OCI-LY7 (cell line): Measurements from ENCODE around the gene SNAPC4. TPM values are rescaled to one million over a fixed set of nuclear protein-coding genes. Genes with fewer than 3 reads are reported as not detected.

ENCODE experiments used
- BruUV-seq: library from RNA; stranded (reverse); fragments of 400-500 nt; replicated peaks from 2 replicates; lab custom pipeline; 2021; lab: Mats Ljungman, UMichigan
- CTCF ChIA-PET: fragments of 300-600 bp; sonication (Branson Sonifier 250); formaldehyde crosslinking; loops from one replicate; lab custom pipeline; 2022; ENCODE audit warnings: antibody characterized with exemption; ENCODE audit not compliant: unreplicated experiment; lab: Charles Lee
- POLR2A ChIA-PET: fragments of 300-600 bp; sonication (Branson Sonifier 250); formaldehyde crosslinking; loops from one replicate; lab custom pipeline; 2022; ENCODE audit warnings: antibody characterized with exemption; lab: Charles Lee
- DNase-seq: peaks from one replicate; pipeline ENCODE4 v3.0.0-alpha.2; 2015; ENCODE audit warnings: low spot score
- H2AFZ ChIP-seq: fragments of 200-600 bp; sonication (generic), shearing (Covaris generic); 2 replicates; pipeline ENCODE4 v1.6.1; 2014; ENCODE audit warnings: mild to moderate bottlenecking, antibody characterized with exemption, low read length, moderate library complexity
- H3K27ac ChIP-seq: fragments of 200-600 bp; sonication (generic); 2 replicates; pipeline ENCODE4 v1.5.1; 2014; ENCODE audit warnings: mixed run types, low read depth, mild to moderate bottlenecking, moderate library complexity, low read length, inconsistent platforms; ENCODE audit not compliant: poor library complexity, severe bottlenecking
- H3K36me3 ChIP-seq: fragments of 200-600 bp; sonication (generic); 2 replicates; pipeline ENCODE4 v1.6.1; 2014; ENCODE audit warnings: mild to moderate bottlenecking, antibody characterized with exemption, low read length, moderate library complexity, mixed read lengths; ENCODE audit not compliant: insufficient read depth
- H3K4me1 ChIP-seq: fragments of 200-600 bp; sonication (generic); 2 replicates; pipeline ENCODE4 v1.5.1; 2014; ENCODE audit warnings: mild to moderate bottlenecking, low read length; ENCODE audit not compliant: insufficient read depth, poor library complexity, severe bottlenecking
- H3K4me2 ChIP-seq: fragments of 200-600 bp; sonication (generic); 2 replicates; pipeline ENCODE4 v1.6.1; 2014; ENCODE audit warnings: mild to moderate bottlenecking, low read length
- H3K4me3 ChIP-seq: fragments of 200-600 bp; sonication (generic); 2 replicates; pipeline ENCODE4 v1.5.1; 2014; ENCODE audit warnings: mild to moderate bottlenecking, low read depth, low read length; ENCODE audit not compliant: poor library complexity, severe bottlenecking
- H3K79me2 ChIP-seq: fragments of 200-600 bp; sonication (generic); 2 replicates; pipeline ENCODE4 v1.6.1; 2016; ENCODE audit warnings: low read depth, mild to moderate bottlenecking, low read length, moderate library complexity, mixed read lengths; ENCODE audit not compliant: insufficient read depth
- H3K9me2 ChIP-seq: fragments of 200-600 bp; sonication (generic); 2 replicates; pipeline ENCODE4 v1.6.1; 2016; ENCODE audit warnings: mild to moderate bottlenecking, low read length, mixed read lengths; ENCODE audit not compliant: insufficient read depth
- H3K9me3 ChIP-seq: fragments of 200-600 bp; sonication (generic); 2 replicates; pipeline ENCODE4 v1.6.1; 2014; ENCODE audit warnings: mild to moderate bottlenecking, mixed run types, low read length, mixed read lengths
- H4K20me1 ChIP-seq: fragments of 200-600 bp; sonication (generic); 2 replicates; pipeline ENCODE4 v1.6.1; 2014; ENCODE audit warnings: mild to moderate bottlenecking, antibody characterized with exemption, low read length, moderate library complexity, mixed read lengths; ENCODE audit not compliant: insufficient read depth
- EZH2phosphoT487 ChIP-seq: fragments of 200-600 bp; sonication (generic); IDR thresholded peaks from 2 replicates; pipeline ENCODE4 v1.6.1; 2018; ENCODE audit warnings: low read depth, borderline replicate concordance, mild to moderate bottlenecking, mixed run types, antibody characterized with exemption, low read length, moderate library complexity, mixed read lengths
- intact Hi-C: fragments of 100-400 bp; cut with micrococcal nuclease; formaldehyde crosslinking; loops from one replicate; pipeline ENCODE4 v1.10.0; 2022; ENCODE audit not compliant: unreplicated experiment
- total RNA-seq, 2 experiments: library from RNA; depleted of rRNA in 1 of 2; stranded (reverse); fragments of >200 nt in 1 of 2; shearing (Covaris generic) in 1 of 2; gene quantifications; 2 replicates each; pipeline ENCODE4 v1.2.3, GENCODE V29; 2014 to 2022
- TF ChIP-seq, protein P1 (sequence below): fragments of 200-600 bp; sonication (generic); conservative IDR thresholded peaks from 2 replicates; pipeline ENCODE4 v1.5.1; 2014; ENCODE audit warnings: mild to moderate bottlenecking, antibody characterized with exemption, low read length, moderate library complexity, mixed read lengths

SNAPC4 gene
- total RNA-seq, 2 experiments from 2014 or later: 13.4 to 16.8 TPM

DNA sequence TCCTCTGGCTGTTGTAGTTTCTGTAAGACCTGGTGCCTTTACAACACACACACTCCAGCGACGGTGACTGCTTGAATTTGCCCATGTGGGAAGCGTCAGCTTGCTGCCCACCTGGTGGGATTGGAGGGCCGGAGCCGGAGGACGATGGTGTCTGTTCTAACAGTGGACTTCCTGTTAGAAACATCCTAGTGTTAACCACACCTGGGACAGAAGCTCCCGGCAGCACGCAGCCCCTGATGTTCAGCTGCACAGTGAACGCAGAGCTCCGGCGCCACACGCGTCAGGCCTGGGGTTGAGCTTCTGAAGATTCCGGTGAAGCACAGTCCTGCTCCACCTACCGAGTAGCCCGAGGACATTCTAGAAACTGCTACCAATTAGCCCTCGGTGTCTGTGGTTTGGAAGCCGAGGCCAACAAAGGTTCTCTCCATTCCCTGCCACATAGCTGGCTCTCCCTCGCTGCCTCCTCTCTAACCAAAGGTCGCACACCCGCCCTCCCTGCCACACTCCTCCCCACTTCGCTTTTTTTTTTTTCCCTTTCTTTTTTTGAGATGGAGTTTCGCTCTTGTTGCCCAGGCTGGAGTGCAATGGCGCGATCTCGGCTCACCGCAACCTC lies 24.9 kb upstream of the SNAPC4 start:
- no TSS peak for BruUV-seq
- CTCF ChIA-PET: no interaction called here

DNA sequence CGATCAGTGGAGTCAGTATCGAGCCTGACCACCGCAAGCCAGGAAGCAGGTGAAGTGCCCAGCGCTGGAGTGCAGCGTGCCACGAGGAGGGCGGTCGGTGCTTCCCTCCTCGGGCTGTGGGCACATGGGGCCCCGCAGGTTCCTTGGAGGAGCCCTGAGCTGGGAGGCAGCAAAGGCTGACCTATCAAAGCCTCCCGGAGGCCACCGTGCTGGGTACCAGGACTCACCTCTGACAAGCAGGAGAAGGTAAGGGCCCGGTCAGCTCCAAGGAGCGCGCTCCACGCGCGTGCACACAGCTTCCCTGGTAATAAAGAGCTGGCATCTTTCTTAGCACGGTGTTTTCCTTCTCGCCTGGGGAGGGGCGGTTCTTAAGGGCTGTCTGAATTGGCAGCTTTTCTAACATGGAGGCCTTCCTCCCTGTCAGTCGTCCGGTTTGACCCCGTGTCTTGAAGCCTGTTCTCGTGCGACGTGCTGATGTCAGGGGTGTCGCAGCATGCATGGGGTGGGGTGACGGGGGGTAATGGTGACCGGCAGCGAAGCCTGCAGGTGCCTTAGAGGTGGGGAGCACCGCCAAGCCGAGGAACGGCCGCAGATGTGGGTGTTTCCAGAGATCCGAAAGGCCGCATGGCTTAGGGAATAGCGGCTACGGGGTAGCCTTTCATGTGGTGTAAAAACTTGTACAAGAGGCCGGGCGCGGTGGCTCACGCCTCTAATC lies 23.6 kb upstream of the SNAPC4 start:
- TF ChIP-seq, protein P1, sequence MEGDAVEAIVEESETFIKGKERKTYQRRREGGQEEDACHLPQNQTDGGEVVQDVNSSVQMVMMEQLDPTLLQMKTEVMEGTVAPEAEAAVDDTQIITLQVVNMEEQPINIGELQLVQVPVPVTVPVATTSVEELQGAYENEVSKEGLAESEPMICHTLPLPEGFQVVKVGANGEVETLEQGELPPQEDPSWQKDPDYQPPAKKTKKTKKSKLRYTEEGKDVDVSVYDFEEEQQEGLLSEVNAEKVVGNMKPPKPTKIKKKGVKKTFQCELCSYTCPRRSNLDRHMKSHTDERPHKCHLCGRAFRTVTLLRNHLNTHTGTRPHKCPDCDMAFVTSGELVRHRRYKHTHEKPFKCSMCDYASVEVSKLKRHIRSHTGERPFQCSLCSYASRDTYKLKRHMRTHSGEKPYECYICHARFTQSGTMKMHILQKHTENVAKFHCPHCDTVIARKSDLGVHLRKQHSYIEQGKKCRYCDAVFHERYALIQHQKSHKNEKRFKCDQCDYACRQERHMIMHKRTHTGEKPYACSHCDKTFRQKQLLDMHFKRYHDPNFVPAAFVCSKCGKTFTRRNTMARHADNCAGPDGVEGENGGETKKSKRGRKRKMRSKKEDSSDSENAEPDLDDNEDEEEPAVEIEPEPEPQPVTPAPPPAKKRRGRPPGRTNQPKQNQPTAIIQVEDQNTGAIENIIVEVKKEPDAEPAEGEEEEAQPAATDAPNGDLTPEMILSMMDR: no peak
- no peak for TF ChIP-seq EZH2phosphoT487
- Histone ChIP-seq H3K4me3 (no peak overlapping the region), H4K20me1 (no peaks in the 10 kb centered on the region), H3K36me3 (peaks cover 86% of the 10 kb centered on the region), H3K27ac (no peak overlapping the region), H2AFZ (no peak overlapping the region), H3K9me2 (no peaks in the 10 kb centered on the region), H3K79me2 (no peaks in the 10 kb centered on the region), H3K4me1 (no peaks in the 10 kb centered on the region), H3K9me3 (no peaks in the 10 kb centered on the region), H3K4me2 (no peak overlapping the region)
- CTCF ChIA-PET: no interaction called here
- BruUV-seq: no TSS peak
- POLR2A ChIA-PET: no interaction called here
- no peak for DNase-seq
- intact Hi-C loops: no loop called here

More for the DNA sequence above, 24.9 kb upstream of the SNAPC4 start:
- H3K4me2 ChIP-seq: no peak overlapping the region
- intact Hi-C loops: no loop called here
- H2AFZ ChIP-seq: no peak overlapping the region
- H3K36me3 ChIP-seq: peaks cover 85% of the 10 kb centered on the region
- H3K9me2 ChIP-seq: no peaks in the 10 kb centered on the region
- no peak overlapping the region for H3K4me3 ChIP-seq
- H3K4me1 ChIP-seq: no peaks in the 10 kb centered on the region
- POLR2A ChIA-PET: no interaction called here
- no peaks in the 10 kb centered on the region for H3K9me3 ChIP-seq
- H3K79me2 ChIP-seq: no peaks in the 10 kb centered on the region
- DNase-seq: no peak
- no peaks in the 10 kb centered on the region for H4K20me1 ChIP-seq
- TF ChIP-seq, protein P1: no peak
- no peak for TF ChIP-seq EZH2phosphoT487
- no peak overlapping the region for H3K27ac ChIP-seq

DNA sequence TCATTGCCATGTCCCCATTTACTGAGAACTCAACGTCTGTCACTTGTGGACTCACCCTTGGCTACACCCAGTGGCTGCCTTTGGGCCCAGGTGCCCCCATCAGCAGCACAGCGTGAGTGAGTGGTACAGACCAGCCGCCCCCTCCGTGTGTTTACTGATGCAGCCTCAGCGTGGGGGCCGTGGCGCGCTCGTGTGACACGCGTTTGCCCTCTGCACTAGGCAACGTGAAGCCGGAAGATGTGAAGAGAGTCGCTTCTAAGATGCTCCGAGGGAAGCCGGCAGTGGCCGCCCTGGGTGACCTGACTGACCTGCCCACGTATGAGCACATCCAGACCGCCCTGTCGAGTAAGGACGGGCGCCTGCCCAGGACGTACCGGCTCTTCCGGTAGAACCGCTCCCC lies 22.9 kb upstream of the SNAPC4 start:
- POLR2A ChIA-PET: no interaction called here
- intact Hi-C loops: no loop called here
- no peaks in the 10 kb centered on the region for H3K9me2 ChIP-seq
- H3K4me2 ChIP-seq: no peak overlapping the region
- H2AFZ ChIP-seq: no peak overlapping the region
- no peaks in the 10 kb centered on the region for H3K79me2 ChIP-seq
- no peaks in the 10 kb centered on the region for H3K9me3 ChIP-seq
- H3K4me1 ChIP-seq: no peaks in the 10 kb centered on the region
- H3K4me3 ChIP-seq: no peak overlapping the region
- H3K36me3 ChIP-seq: peaks cover 87% of the 10 kb centered on the region
- DNase-seq: no peak
- no peaks in the 10 kb centered on the region for H4K20me1 ChIP-seq
- CTCF ChIA-PET: no interaction called here
- TF ChIP-seq, protein P1: no peak
- TF ChIP-seq EZH2phosphoT487: no peak
- no peak overlapping the region for H3K27ac ChIP-seq
- no TSS peak for BruUV-seq
